Neural crest cell (in vitro differentiated cells): ENCODE measurements around the gene SLC1A2. TPM values are rescaled to one million over a fixed set of nuclear protein-coding genes. Genes with fewer than 3 reads are reported as not detected.

ENCODE experiments used
- DNase-seq: peaks from one replicate; pipeline ENCODE4 v3.0.0; 2021; ENCODE audit warnings: low read depth, mixed read lengths, low spot score
- H3K27ac Mint-ChIP-seq: one replicate; pipeline ENCODE4 v1.8.0; 2021; ENCODE audit warnings: mild to moderate bottlenecking, mixed read lengths; ENCODE audit not compliant: unreplicated experiment
- H3K27me3 Mint-ChIP-seq: 2 replicates; pipeline ENCODE4 v1.8.0; 2021; ENCODE audit warnings: low read depth, mild to moderate bottlenecking, mixed read lengths
- H3K36me3 Mint-ChIP-seq: 2 replicates; pipeline ENCODE4 v1.8.0; 2021; ENCODE audit warnings: low read depth, mild to moderate bottlenecking, mixed read lengths
- H3K4me1 Mint-ChIP-seq: 2 replicates; pipeline ENCODE4 v1.8.0; 2021; ENCODE audit warnings: mixed read lengths
- H3K4me3 Mint-ChIP-seq: one replicate; pipeline ENCODE4 v1.8.0; 2021; ENCODE audit warnings: mild to moderate bottlenecking, mixed read lengths
- H3K9me3 Mint-ChIP-seq: 2 replicates; pipeline ENCODE4 v1.8.0; 2021; ENCODE audit warnings: mixed read lengths
- total RNA-seq: library from RNA; stranded (reverse); gene quantifications from 2 replicates; pipeline ENCODE4 v1.2.1, GENCODE V29; 2021
- TF ChIP-seq, protein P1 (sequence below): fragments of 200-600 bp; sonication (generic); conservative IDR thresholded peaks from 2 replicates; pipeline ENCODE4 v1.5.0; 2021; ENCODE audit warnings: antibody characterized with exemption, mild to moderate bottlenecking

Gene SLC1A2
- total RNA-seq, 1 donor from 2014 or later, result 2.7 TPM

DNA sequence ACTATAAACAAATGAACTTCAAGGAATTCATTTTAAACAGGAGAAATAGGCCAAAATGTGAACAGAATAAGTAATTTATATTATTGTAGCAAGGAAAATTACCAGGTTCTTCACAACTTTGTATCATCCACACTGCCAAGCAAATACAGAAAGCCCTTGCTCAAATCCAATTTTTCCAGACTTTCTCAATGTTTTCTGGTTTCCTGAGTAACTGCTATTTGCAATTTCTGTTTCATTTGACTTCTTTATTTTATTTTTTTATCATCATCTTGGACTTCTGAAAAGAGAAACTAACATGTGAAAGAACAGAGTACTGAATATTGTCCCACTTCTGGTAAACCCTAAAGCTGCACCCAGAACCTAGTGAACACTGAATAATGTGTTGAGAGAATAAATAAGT lies 61.0 kb downstream of the SLC1A2 start:
- H3K9me3 Mint-ChIP-seq, result no peaks in the 10 kb centered on the region

DNA sequence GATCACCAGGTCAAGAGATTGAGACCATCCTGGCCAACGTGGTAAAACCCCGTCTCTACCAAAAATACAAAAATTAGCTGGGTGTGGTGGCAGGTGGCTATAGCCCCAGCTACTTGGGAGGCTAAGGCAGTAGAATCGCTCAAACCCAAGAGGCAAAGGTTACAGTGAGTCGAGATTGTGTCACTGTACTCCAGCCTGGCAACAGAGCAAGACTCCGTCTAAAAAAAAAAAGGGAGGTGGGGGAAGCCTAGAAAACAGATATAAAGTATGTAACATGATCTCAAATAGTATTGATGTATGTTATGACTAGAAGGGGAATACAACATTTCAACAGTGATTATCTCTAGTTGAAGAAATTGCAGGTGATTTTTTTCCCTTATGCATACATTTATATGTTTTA lies 61.4 kb downstream of the SLC1A2 start:
- no peaks in the 10 kb centered on the region for H3K27me3 Mint-ChIP-seq
- no peak overlapping the region for H3K4me3 Mint-ChIP-seq
- no peaks in the 10 kb centered on the region for H3K9me3 Mint-ChIP-seq
- H3K27ac Mint-ChIP-seq, result no peak overlapping the region
- H3K4me1 Mint-ChIP-seq, result no peaks in the 10 kb centered on the region
- no peaks in the 10 kb centered on the region for H3K36me3 Mint-ChIP-seq
- TF ChIP-seq, protein P1, sequence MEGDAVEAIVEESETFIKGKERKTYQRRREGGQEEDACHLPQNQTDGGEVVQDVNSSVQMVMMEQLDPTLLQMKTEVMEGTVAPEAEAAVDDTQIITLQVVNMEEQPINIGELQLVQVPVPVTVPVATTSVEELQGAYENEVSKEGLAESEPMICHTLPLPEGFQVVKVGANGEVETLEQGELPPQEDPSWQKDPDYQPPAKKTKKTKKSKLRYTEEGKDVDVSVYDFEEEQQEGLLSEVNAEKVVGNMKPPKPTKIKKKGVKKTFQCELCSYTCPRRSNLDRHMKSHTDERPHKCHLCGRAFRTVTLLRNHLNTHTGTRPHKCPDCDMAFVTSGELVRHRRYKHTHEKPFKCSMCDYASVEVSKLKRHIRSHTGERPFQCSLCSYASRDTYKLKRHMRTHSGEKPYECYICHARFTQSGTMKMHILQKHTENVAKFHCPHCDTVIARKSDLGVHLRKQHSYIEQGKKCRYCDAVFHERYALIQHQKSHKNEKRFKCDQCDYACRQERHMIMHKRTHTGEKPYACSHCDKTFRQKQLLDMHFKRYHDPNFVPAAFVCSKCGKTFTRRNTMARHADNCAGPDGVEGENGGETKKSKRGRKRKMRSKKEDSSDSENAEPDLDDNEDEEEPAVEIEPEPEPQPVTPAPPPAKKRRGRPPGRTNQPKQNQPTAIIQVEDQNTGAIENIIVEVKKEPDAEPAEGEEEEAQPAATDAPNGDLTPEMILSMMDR, result no peak
- DNase-seq, result no peak

More for the DNA sequence above, 61.0 kb downstream of the SLC1A2 start:
- no peaks in the 10 kb centered on the region for H3K27me3 Mint-ChIP-seq
- no peak for DNase-seq
- TF ChIP-seq, protein P1, result no peak
- no peaks in the 10 kb centered on the region for H3K36me3 Mint-ChIP-seq
- no peaks in the 10 kb centered on the region for H3K4me1 Mint-ChIP-seq
- no peak overlapping the region for H3K4me3 Mint-ChIP-seq
- no peak overlapping the region for H3K27ac Mint-ChIP-seq

DNA sequence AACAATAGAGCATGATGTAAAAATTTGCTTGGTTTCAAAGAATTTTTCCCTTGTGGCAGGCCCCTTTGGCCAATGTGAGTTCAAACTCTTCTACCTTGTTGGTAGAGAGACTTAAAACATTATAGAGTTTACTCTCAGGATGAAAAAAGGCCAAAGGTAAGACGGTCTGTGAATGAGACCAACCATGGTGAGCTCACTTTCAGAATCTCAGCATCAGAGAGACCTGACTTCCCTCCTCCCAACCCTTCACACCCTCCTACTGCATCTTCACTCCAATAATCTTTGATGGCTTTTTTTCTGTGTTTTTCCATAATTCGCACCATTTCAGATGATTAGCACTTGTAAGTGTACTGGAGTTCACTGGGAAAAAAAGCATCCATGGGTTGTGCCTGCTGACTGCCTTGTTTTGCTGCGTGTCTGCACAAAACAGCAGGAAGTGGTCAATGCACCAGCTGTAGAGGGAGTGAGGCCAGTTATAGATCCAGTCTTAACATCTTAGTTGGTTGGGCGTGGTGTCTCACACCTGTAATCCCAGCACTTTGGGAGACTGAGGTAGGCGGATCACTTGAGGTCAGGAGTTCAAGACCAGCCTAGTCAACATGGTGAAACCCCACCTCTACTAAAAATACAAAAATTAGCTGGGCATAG lies 64.1 kb downstream of the SLC1A2 start:
- Mint-ChIP-seq H3K9me3 (no peaks in the 10 kb centered on the region), H3K27me3 (no peaks in the 10 kb centered on the region), H3K4me3 (no peak overlapping the region), H3K4me1 (no peaks in the 10 kb centered on the region), H3K36me3 (no peaks in the 10 kb centered on the region), H3K27ac (no peak overlapping the region)
- DNase-seq, result no peak
- TF ChIP-seq, protein P1, result no peak

DNA sequence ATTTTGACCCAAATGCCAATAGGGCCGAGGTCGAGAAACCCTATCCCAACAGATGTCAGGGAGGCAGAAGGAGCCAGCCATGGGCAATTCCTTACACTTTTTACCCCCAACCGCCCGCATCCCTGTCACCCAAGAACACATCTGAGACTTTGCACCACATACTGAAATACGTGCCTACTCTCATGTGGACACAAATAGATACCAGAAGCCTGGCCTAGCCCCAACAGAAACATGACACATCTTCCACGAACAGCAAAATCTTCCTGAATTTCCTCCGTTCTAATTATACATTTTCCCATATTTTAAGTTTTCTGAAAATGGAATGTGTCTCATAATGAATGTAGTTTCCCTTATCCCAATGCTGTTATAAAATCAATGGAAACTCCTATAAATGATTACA lies 64.7 kb downstream of the SLC1A2 start:
- no peaks in the 10 kb centered on the region for H3K36me3 Mint-ChIP-seq
- TF ChIP-seq, protein P1, result no peak
- H3K27ac Mint-ChIP-seq, result no peak overlapping the region
- no peaks in the 10 kb centered on the region for H3K4me1 Mint-ChIP-seq
- H3K9me3 Mint-ChIP-seq, result no peaks in the 10 kb centered on the region
- DNase-seq, result no peak
- no peaks in the 10 kb centered on the region for H3K27me3 Mint-ChIP-seq
- H3K4me3 Mint-ChIP-seq, result no peak overlapping the region

DNA sequence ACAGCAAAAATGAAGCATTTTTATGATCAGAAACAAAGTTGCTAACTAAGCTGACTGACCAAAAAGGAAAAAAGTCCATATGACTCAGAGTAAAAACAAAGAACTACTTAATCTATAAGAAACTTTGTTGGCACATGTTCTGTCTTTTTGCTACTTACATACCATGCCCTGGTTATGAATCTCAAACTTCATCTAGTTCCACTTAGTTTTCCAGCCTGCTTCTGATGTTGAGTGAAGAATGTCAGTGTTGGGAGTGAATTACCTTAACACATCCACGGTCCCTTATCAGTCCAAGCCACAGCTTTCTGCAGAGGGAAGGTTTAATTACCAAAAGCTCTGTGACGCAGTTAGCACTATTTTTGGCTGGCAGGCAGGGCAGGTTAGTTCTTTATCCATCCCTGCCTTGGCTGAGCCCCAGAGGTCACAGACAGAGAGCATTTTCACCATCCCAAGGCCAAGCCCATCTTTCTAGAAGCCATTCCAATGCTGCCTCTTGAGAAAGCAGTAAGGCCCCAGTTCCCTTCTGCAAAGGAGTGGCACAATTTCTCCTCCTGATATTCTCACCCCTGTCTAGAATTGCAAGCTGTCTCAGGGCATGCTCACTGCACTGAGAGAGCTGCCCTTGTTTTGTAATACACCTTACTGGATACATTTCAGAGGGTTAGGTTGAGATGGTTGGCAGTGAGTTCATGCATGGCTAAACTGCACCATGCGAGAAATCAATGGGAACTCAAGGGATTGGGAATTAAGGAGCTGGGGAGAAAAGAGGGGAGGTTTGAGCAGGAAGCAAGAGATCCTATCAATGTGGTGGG lies 67.1 kb downstream of the SLC1A2 start:
- H3K27me3 Mint-ChIP-seq, result no peaks in the 10 kb centered on the region

More for the DNA sequence above, 67.1 kb downstream of the SLC1A2 start:
- H3K4me3 Mint-ChIP-seq, result no peak overlapping the region
- no peak for DNase-seq
- H3K4me1 Mint-ChIP-seq, result peaks cover 4% of the 10 kb centered on the region
- TF ChIP-seq, protein P1, result no peak
- no peaks in the 10 kb centered on the region for H3K36me3 Mint-ChIP-seq
- no peak overlapping the region for H3K27ac Mint-ChIP-seq
- no peaks in the 10 kb centered on the region for H3K9me3 Mint-ChIP-seq
